Measurements from ENCODE around the gene NPR2. TPM values are rescaled to one million over a fixed set of nuclear protein-coding genes. Genes with fewer than 3 reads are reported as not detected.

Gene NPR2
- total RNA-seq, 2 donors from 2014 or later = 22.9 to 26.0 TPM

DNA sequence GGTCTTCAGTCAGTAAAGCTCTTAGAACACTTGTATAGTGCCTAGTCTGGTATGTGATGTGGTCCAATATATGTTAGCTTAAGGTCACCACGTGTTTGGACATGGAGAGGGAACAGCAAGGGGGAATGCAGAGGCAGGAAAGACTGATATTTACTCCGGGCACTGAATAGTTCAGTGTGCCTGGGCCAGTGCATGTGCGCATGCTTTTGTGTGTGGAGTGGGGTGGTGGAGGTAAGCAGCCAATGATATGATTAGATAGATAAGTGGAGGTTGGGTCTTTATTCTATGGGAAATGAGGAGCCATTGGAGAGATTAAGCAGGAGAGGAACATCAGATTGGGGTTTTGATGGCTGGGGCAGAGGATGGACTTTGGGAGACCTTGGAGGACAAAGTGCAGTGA is 64.8 kb downstream of the NPR2 start:
- H3K27ac ChIP-seq (ENCODE audit: low read depth, low read length) = no peak overlapping the region

DNA sequence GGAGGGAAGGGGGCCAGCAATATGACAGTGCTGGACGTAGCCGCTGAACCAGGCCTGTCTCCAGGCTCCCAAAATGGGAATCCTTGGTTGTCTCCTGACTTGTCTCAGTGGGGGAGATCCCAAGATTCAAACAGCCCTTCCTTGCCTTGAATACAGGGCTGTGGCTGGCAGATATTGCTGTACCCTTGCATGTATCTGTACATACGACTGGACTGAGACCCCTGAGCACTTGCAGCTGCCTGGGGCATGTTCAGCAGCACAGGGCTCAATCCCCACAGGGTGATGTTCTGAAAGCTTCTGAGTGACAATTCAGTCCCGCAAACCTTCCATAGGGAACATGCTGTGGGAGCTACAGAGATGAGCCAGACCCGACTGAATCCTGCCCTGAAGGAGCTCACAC is 65.5 kb downstream of the NPR2 start:
- Mint-ChIP-seq H3K4me3 (no peak overlapping the region), H3K27me3 (ENCODE audit: insufficient read depth) (peaks cover 31% of the 10 kb centered on the region), H3K36me3 (ENCODE audit: low read depth) (no peaks in the 10 kb centered on the region), H3K9me3 (no peaks in the 10 kb centered on the region), H3K27ac (no peak overlapping the region), H3K4me1 (peaks cover 3% of the 10 kb centered on the region)
- TF ChIP-seq, protein P1, sequence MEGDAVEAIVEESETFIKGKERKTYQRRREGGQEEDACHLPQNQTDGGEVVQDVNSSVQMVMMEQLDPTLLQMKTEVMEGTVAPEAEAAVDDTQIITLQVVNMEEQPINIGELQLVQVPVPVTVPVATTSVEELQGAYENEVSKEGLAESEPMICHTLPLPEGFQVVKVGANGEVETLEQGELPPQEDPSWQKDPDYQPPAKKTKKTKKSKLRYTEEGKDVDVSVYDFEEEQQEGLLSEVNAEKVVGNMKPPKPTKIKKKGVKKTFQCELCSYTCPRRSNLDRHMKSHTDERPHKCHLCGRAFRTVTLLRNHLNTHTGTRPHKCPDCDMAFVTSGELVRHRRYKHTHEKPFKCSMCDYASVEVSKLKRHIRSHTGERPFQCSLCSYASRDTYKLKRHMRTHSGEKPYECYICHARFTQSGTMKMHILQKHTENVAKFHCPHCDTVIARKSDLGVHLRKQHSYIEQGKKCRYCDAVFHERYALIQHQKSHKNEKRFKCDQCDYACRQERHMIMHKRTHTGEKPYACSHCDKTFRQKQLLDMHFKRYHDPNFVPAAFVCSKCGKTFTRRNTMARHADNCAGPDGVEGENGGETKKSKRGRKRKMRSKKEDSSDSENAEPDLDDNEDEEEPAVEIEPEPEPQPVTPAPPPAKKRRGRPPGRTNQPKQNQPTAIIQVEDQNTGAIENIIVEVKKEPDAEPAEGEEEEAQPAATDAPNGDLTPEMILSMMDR (conservative IDR thresholded peaks at IDR 0.05) = no peak
- H3K4me3 ChIP-seq (ENCODE audit: low read length) = no peak overlapping the region
- DNase-seq = no peak
- peaks cover 10% of the 10 kb centered on the region for H3K27me3 ChIP-seq (ENCODE audit: control insufficient read depth, insufficient read depth, low read length, poor library complexity, severe bottlenecking)
- no peak overlapping the region for H3K9ac ChIP-seq (ENCODE audit: extremely low read depth, low read length, poor library complexity, severe bottlenecking)
- H3K4me1 ChIP-seq (ENCODE audit: control insufficient read depth, insufficient read depth, low read length) = no peaks in the 10 kb centered on the region
- 91 to 93% methylated on average over 5 of the region's 5 CpGs for WGBS, 2 experiments (ENCODE audit: insufficient coverage in 1 of 2, insufficient read length in 1 of 2)
- H3K9me3 ChIP-seq (ENCODE audit: control insufficient read depth, low read length) = no peaks in the 10 kb centered on the region
- no peaks in the 10 kb centered on the region for H3K36me3 ChIP-seq (ENCODE audit: control insufficient read depth, insufficient read depth, low read length)
- no peak overlapping the region for H3K27ac ChIP-seq (ENCODE audit: low read depth, low read length)

More for the DNA sequence above, 64.8 kb downstream of the NPR2 start:
- no peaks in the 10 kb centered on the region for H3K9me3 ChIP-seq (ENCODE audit: control insufficient read depth, low read length)
- H3K27me3 ChIP-seq (ENCODE audit: control insufficient read depth, insufficient read depth, low read length, poor library complexity, severe bottlenecking) = peaks cover 5% of the 10 kb centered on the region
- no peaks in the 10 kb centered on the region for H3K4me1 ChIP-seq (ENCODE audit: control insufficient read depth, insufficient read depth, low read length)
- H3K4me1 Mint-ChIP-seq = peaks cover 3% of the 10 kb centered on the region
- 80% methylated on average over 2 to 3 of the region's 3 CpGs for WGBS, 2 experiments (ENCODE audit: insufficient coverage in 1 of 2, insufficient read length in 1 of 2)
- no peaks in the 10 kb centered on the region for H3K36me3 ChIP-seq (ENCODE audit: control insufficient read depth, insufficient read depth, low read length)
- H3K9ac ChIP-seq (ENCODE audit: extremely low read depth, low read length, poor library complexity, severe bottlenecking) = no peak overlapping the region
- TF ChIP-seq, protein P1 (conservative IDR thresholded peaks at IDR 0.05) = no peak
- no peaks in the 10 kb centered on the region for H3K36me3 Mint-ChIP-seq (ENCODE audit: low read depth)
- peaks cover 25% of the 10 kb centered on the region for H3K27me3 Mint-ChIP-seq (ENCODE audit: insufficient read depth)
- H3K4me3 ChIP-seq (ENCODE audit: low read length) = no peak overlapping the region
- no peaks in the 10 kb centered on the region for H3K9me3 Mint-ChIP-seq
- H3K4me3 Mint-ChIP-seq = no peak overlapping the region
- no peak overlapping the region for H3K27ac Mint-ChIP-seq
- no peak for DNase-seq

DNA sequence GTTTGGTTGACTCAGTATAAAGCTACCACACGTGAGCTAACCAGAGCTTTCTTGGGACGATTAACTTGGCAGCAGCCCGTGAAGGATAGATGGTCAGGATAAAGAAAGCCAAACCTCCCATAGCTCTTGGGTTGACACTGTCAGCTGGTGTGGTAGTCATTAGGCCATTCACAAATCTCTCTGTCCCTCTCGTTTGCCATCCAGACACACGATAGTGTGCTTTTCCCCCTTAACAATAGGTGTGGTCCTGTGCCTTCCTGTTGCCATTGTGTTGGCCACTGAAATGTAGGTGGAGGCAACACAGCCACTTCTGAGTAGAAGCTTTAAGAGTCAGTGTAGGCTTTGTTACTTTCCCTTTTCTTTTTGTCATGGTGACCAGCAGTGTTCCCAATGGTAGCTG is 67.1 kb downstream of the NPR2 start:
- Mint-ChIP-seq H3K27me3 (ENCODE audit: insufficient read depth) (peaks cover 41% of the 10 kb centered on the region), H3K9me3 (no peaks in the 10 kb centered on the region), H3K36me3 (ENCODE audit: low read depth) (no peaks in the 10 kb centered on the region), H3K4me3 (no peak overlapping the region), H3K27ac (no peak overlapping the region), H3K4me1 (peaks cover 3% of the 10 kb centered on the region)
- no peaks in the 10 kb centered on the region for H3K4me1 ChIP-seq (ENCODE audit: control insufficient read depth, insufficient read depth, low read length)
- TF ChIP-seq, protein P1 (conservative IDR thresholded peaks at IDR 0.05) = no peak
- no peaks in the 10 kb centered on the region for H3K9me3 ChIP-seq (ENCODE audit: control insufficient read depth, low read length)
- peaks cover 10% of the 10 kb centered on the region for H3K27me3 ChIP-seq (ENCODE audit: control insufficient read depth, insufficient read depth, low read length, poor library complexity, severe bottlenecking)
- no peak overlapping the region for H3K4me3 ChIP-seq (ENCODE audit: low read length)
- peak; percentile 18 for DNase-seq
- no peak overlapping the region for H3K27ac ChIP-seq (ENCODE audit: low read depth, low read length)
- WGBS, 2 experiments (ENCODE audit: insufficient coverage in 1 of 2, insufficient read length in 1 of 2) = 91 to 97% methylated on average over 5 of the region's 5 CpGs
- no peak overlapping the region for H3K9ac ChIP-seq (ENCODE audit: extremely low read depth, low read length, poor library complexity, severe bottlenecking)
- H3K36me3 ChIP-seq (ENCODE audit: control insufficient read depth, insufficient read depth, low read length) = no peaks in the 10 kb centered on the region

Other genes with a start within 250 kb of the NPR2 start
- gene TESK1, start 186.3 kb upstream of the NPR2 start, total RNA-seq = 10 to 100 TPM; 30.7 to 35.2 TPM
- gene CD72, start 173.2 kb upstream of the NPR2 start, total RNA-seq = 1 to 10 TPM; 2.4 to 6.9 TPM
- under 1 TPM in 1 of 2 donors, not detected in 1; 0.22 TPM for gene SIT1, start 140.7 kb upstream of the NPR2 start, total RNA-seq
- gene RMRP, start 133.6 kb upstream of the NPR2 start, total RNA-seq = over 10,000 TPM; 17,358 to 20,060 TPM
- 10 to 100 TPM; 10.6 to 15.3 TPM for gene CCDC107, start 133.3 kb upstream of the NPR2 start, total RNA-seq
- 10 to 100 TPM; 22.1 to 36.4 TPM for gene ARHGEF39, start 126.4 kb upstream of the NPR2 start, total RNA-seq
- 1 to 10 TPM; 1.8 to 3.6 TPM for gene CA9, start 117.7 kb upstream of the NPR2 start, total RNA-seq
- gene TPM2, start 101.7 kb upstream of the NPR2 start, total RNA-seq = 100 to 1,000 TPM; 191 to 251 TPM
- 100 to 1,000 TPM; 117 to 123 TPM for gene TLN1, start 59.4 kb upstream of the NPR2 start, total RNA-seq
- gene CREB3, start 58.9 kb upstream of the NPR2 start, total RNA-seq = 10 to 100 TPM; 28.1 to 33.6 TPM
- 100 to 1,000 TPM; 107 to 117 TPM for gene GBA2, start 42.4 kb upstream of the NPR2 start, total RNA-seq
- gene RGP1, start 42.3 kb upstream of the NPR2 start, total RNA-seq = 10 to 100 TPM; 24.6 to 30.1 TPM
- gene MSMP, start 37.3 kb upstream of the NPR2 start, total RNA-seq = under 1 TPM in 1 of 2 donors, not detected in 1; 0.66 TPM
- 1 to 10 TPM; 1.2 to 1.4 TPM for gene SPAG8, start 20.7 kb downstream of the NPR2 start, total RNA-seq
- gene HINT2, start 23.5 kb downstream of the NPR2 start, total RNA-seq = 10 to 100 TPM; 34.3 to 48.6 TPM
- under 1 TPM in 1 of 2 donors, not detected in 1; 0.22 TPM for gene FAM221B, start 37.1 kb downstream of the NPR2 start, total RNA-seq
- gene TMEM8B, start 37.6 kb downstream of the NPR2 start, total RNA-seq = 10 to 100 TPM; 12.8 to 18.3 TPM
- not detected for gene OR13J1, start 78.8 kb downstream of the NPR2 start, total RNA-seq
- gene HRCT1, start 114.6 kb downstream of the NPR2 start, total RNA-seq = not detected
- under 1 TPM in 1 of 2 donors, not detected in 1; 0.29 TPM for gene SPAAR, start 117.9 kb downstream of the NPR2 start, total RNA-seq
- not detected for gene OR2S2, start 166.6 kb downstream of the NPR2 start, total RNA-seq
- 10 to 100 TPM; 11.5 to 16.1 TPM for gene RECK, start 245.3 kb downstream of the NPR2 start, total RNA-seq